RPMI7951 (cell line): ENCODE measurements around the gene MLXIP. TPM values are rescaled to one million over a fixed set of nuclear protein-coding genes. Genes with fewer than 3 reads are reported as not detected.
"Not testable (repeated sequence)": the region's sequence is repeated elsewhere in the genome, so short reads cannot be mapped to it uniquely, and the experiment has no call there.

ENCODE experiments used
- DNase-seq: peaks from one replicate; pipeline ENCODE4 v3.0.0-alpha.2; 2012; ENCODE audit warnings: low read depth
- total RNA-seq: library from RNA; depleted of rRNA; stranded (reverse); fragments of >200 nt; shearing (Covaris generic); gene quantifications from 2 replicates; pipeline ENCODE4 v1.2.3, GENCODE V29; 2014

MLXIP gene
- total RNA-seq, 1 experiment from 2014 or later, result 2.6 TPM

GRCh38 chr12:122096014-122096413, 17.5 kb downstream of the MLXIP start:
- DNase-seq, result no peak

DNA sequence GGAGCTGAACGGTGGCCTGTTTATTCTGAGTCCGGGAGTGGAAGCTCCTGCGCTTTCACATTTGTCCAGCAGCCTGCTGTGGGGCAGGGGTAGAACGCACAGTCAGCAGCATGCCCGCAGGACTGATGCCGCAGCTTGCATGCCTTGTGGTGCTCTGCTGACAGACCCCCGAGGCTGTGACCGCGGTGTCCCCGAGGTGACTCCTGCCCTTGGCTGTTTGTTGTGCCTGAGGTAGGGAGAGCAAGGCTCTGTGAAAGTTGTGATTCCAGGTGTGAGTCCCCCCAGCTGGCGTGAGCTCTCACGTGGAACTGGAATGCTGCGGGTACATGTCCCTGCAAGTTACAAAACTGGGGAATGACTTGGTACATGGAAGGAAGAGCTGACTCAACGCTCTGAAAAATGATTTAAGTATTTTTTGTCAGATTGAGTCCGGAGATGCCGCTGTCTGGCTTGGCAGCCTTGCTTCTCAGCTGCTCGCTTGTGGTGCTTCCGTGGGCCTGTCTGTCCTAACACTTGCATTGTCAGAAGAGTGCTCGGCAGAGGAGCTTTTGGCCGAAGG, 18.1 kb downstream of the MLXIP start:
- DNase-seq, result no peak

GRCh38 chr12:122097584-122097926, 19.0 kb downstream of the MLXIP start:
- DNase-seq, result no peak

- DNase-seq, result peak; percentile 81
These were observed 19.6 kb downstream of the MLXIP start for GRCh38 chr12:122097927-122098756.

DNA sequence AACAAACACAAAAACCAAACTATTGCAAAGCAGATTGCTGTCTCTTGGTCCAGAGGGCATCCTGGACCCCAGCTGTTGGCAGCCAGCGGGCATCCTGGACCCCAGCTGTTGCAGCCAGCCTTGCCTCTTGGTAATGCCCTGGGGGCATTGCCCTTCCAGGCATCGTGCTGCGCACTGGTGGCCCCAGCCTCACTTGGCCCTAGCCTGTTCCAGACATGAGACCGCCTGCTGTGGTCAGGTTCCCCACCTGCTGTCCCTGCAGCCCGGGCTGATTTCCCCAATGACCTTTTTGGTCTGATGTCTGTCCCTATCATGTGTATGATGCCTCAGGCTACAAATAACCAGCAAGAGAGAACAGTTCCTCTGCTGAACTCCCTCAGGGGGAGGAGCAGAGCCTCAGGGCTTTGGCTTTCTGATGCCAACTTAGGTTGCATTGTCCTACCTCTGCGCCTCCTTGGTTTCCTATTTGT, 20.8 kb downstream of the MLXIP start:
- no peak for DNase-seq

DNA sequence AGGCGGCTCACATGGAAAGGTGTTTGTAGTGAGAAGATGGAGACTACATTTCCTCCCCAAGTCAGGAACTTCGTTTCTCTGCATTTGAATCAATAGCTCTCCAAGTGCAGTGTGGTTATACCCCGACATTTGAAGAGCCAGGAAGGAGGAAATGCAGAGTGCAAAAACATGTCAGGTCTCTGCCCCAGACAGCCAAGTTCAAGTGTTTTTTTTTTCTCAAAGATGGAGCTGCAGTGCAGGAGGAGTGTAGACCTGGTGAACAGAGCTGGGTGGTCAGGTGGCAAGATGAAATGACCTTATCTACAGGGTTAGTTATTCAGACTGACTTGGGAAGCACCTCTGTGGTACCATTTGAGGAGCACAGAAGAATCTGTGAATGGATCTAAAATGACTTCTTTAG, 21.3 kb downstream of the MLXIP start:
- no peak for DNase-seq

- DNase-seq, result no peak
These were observed 22.0 kb downstream of the MLXIP start for GRCh38 chr12:122100568-122100967.

GRCh38 chr12:122102331-122102730, 23.8 kb downstream of the MLXIP start:
- DNase-seq, result no peak

- DNase-seq, result no peak
These were observed 26.3 kb downstream of the MLXIP start for GRCh38 chr12:122104844-122105243.

- not testable (repeated sequence) for DNase-seq
These were observed 26.9 kb downstream of the MLXIP start for GRCh38 chr12:122105496-122105895.

GRCh38 chr12:122106843-122107242, 28.3 kb downstream of the MLXIP start:
- no peak for DNase-seq

- DNase-seq, result peak; percentile 76
These were observed 28.7 kb downstream of the MLXIP start for GRCh38 chr12:122107261-122107660.

GRCh38 chr12:122111089-122111641, 32.6 kb downstream of the MLXIP start:
- no peak for DNase-seq

GRCh38 chr12:122116707-122117535, 38.4 kb downstream of the MLXIP start:
- DNase-seq, result peak; percentile 49

- DNase-seq, result no peak
These were observed 39.4 kb downstream of the MLXIP start for GRCh38 chr12:122117979-122118378.

DNA sequence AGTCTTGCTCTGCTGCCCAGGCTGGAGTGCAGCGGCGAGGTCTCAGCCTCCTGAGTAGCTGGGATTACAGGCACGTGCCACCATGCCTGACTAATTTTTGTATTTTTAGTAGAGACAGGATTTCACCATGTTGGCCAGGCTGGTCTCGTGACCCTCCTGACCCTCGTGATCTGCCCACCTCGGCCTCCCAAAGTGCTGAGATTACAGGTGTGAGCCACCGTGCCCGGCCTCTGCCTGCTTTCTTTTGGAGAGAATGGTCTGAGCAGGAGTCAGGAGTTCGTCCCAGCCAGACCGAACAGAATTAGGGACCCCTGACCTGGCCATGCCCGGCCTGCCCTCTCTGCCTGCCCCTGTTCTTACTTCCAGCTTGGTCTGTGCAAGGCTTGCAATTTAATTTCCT, 42.8 kb downstream of the MLXIP start:
- not testable (repeated sequence) for DNase-seq

DNA sequence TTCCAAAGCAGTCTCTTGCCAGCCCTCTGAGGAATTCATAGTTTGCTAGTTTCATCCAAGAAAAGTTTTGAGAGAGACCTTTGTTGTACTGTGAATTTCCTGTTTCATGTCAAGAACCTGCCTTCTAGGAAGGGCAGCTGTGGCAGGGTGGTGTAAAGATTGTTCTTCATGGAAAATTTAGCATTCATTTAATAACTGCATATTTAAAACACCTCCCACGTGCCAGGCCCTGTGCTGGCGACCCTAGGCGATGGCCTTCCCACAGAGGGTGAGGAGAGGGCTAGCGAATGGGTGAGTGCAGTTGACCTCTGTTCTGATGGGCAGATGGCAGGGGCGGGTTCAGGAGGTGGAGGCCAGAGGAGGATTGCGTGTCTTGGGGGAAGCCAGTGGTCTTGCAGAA, 43.2 kb downstream of the MLXIP start:
- DNase-seq, result no peak

DNA sequence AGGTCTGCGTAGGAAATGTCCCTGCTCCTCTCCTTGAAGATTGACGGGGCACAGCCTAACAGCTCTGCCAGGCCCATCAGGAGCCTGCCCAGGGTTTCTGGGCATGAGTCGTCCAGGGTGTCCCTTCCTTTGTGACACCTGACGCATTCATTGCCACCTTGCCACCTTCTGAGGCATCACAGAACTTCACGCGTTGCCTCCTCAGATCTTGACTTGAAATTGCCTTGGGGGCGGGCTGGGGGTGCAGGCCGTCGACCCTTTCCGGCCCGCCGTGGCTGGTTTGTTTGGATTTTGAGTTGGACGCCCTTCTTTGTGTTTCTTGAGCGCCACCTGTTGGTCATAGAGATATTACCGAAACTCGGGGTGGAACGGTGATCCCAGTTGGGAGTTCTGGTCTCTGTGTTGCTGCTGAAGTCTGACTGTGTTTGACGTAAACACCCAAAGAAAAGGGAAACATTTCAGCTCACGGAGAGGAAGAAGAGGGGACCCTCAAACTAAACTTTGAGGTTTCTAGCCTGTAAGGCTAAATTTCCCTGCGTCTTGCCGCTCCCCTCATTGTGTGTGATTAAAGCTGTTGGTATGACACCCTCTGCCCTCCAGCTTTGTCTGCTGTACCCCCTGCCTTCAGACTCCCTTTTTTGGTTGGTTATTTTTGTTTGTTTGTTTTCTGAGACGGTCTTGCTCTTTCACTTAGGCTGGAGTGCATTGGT, 44.6 kb downstream of the MLXIP start:
- peak; percentile 55 for DNase-seq

DNA sequence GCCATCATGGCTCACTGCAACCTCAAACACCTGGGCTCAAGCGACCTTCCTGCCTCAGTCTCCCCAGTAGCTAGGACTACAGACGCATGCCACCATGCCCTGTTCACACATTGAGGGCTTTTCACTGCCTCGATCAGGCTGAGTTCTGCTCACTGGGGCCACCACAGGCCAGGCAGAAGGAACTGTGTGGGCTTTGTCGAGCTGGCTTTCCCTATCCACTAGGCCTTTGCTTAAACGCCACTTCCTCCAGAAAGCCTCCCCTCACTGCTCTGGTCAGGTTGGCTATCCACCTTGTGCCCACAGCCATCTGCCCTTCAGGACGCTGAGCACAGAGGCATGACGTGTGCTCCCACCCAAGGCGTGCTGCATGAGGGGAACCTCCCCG, 45.2 kb downstream of the MLXIP start:
- DNase-seq, result no peak

DNA sequence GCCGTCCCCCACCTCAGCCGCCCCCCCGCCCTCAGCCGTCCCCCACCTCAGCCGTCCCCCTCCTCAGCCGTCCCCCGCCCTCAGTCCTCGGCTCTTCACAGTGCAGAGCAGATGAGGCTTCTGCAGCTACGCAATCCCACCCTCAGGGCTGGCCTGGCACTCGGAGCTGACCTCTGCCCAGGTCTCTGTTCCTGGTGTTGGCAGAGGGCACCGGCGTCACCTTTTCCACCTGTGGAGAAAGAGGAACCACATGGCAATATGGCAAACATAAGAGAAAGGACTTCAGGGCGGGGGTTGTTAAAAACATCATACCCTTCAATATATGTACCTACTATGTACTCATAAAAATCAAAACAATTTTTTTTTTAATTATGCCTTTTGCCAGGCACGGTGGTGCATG, 45.8 kb downstream of the MLXIP start:
- DNase-seq, result no peak

DNA sequence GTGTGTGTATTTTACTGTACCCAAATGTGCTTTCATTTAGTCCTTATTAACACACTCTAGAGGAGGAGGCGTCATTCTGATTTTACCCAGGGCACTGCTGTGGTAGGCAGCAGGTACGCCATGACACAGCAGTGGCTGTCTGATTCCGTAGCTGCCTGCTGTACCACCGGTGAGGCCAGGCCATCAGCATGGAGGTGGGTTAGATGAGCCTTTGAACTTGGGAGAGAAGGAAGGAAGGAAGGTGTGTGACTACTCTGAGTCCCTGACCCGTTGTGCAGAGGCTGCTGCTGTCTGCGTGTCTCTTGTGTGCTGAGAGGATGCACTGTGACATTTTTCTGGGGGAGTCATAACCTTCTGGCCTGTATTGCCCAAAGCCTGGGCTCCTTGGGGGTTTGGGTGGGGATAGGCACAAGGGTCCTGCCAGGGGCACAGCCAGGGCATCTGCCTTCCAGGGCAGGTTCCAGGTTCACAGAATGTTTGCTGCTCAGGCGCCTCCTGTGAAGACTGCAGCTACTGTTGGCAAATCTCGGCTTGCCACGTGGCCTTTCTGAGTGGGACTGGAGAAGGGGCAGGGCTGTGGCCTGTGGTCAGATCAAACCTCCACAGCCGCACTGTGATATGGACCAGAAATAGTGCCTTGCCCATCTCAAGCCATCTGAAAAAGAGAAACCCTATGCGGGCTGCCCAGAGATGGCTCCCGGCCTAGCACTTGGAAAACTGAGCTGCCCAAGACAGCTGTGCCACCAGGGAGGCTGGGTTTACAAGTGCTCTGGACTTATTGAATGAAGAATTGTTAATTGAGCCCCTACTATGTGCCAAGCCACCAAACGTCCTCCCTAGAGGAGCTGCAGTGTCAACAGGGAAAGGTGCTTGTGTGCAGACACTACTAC, 47.1 kb downstream of the MLXIP start:
- DNase-seq, result no peak
